HG03135 (cell line): ENCODE measurements around the gene LAPTM5.
"Not testable (repeated sequence)": the region's sequence is repeated elsewhere in the genome, so short reads cannot be mapped to it uniquely, and the experiment has no call there.

Source experiments
- ATAC-seq: cut with Tn5 transposase; IDR thresholded peaks from one replicate; pipeline ENCODE4 v1.9.1; 2021; ENCODE audit warnings: mild to moderate bottlenecking, moderate library complexity; ENCODE audit not compliant: unreplicated experiment

Gene LAPTM5

GRCh38 chr1:30757352-30758120 lies at the start of gene LAPTM5:
TSS of gene LAPTM5 (minus strand) at chr1:30757774. CDS start at chr1:30757745, 29 bp downstream.
- no peak for ATAC-seq

GRCh38 chr1:30806381-30807317 lies 49.1 kb upstream of the LAPTM5 start:
- ATAC-seq, result no peak

- no peak for ATAC-seq
Measured at GRCh38 chr1:30805304-30806003, 47.9 kb upstream of the LAPTM5 start.

- no peak for ATAC-seq
Measured at GRCh38 chr1:30804822-30805221, 47.2 kb upstream of the LAPTM5 start.

GRCh38 chr1:30804352-30804751 lies 46.8 kb upstream of the LAPTM5 start:
- no peak for ATAC-seq

GRCh38 chr1:30803562-30803961 lies 46.0 kb upstream of the LAPTM5 start:
- ATAC-seq, result no peak

- no peak for ATAC-seq
Measured at GRCh38 chr1:30801771-30802198, 44.2 kb upstream of the LAPTM5 start.

GRCh38 chr1:30799233-30799511 lies 41.6 kb upstream of the LAPTM5 start:
- no peak for ATAC-seq

- no peak for ATAC-seq
Measured at GRCh38 chr1:30798389-30799232, 41.0 kb upstream of the LAPTM5 start.

- no peak for ATAC-seq
Measured at GRCh38 chr1:30795026-30795425, 37.5 kb upstream of the LAPTM5 start.

- ATAC-seq, result no peak
Measured at GRCh38 chr1:30794260-30794659, 36.7 kb upstream of the LAPTM5 start.

GRCh38 chr1:30793209-30793608 lies 35.6 kb upstream of the LAPTM5 start:
- no peak for ATAC-seq

- no peak for ATAC-seq
Measured at GRCh38 chr1:30791868-30792267, 34.3 kb upstream of the LAPTM5 start.

- no peak for ATAC-seq
Measured at GRCh38 chr1:30790850-30791778, 33.5 kb upstream of the LAPTM5 start.

- not testable (repeated sequence) for ATAC-seq
Measured at GRCh38 chr1:30790256-30790525, 32.6 kb upstream of the LAPTM5 start.

GRCh38 chr1:30789388-30790255 lies 32.0 kb upstream of the LAPTM5 start:
- ATAC-seq, result no peak

- ATAC-seq, result no peak
Measured at GRCh38 chr1:30788580-30789387, 31.2 kb upstream of the LAPTM5 start.
